Fibroblast of lung (primary cell): Measurements from ENCODE around the gene PRSS36. TPM values are rescaled to one million over a fixed set of nuclear protein-coding genes. Genes with fewer than 3 reads are reported as not detected.

Experiments used
- DNase-seq, 2 donors: peaks; one replicate each; pipeline versions ENCODE4 v3.0.0 to v3.0.0-alpha.2; 2010; ENCODE audit warnings: low read depth in 2 of 2
- H2AFZ ChIP-seq: 2 replicates; pipeline ENCODE4 v1.5.1; 2012; ENCODE audit warnings: low read length, control low read depth, inconsistent platforms
- H3K27ac ChIP-seq: 2 replicates; pipeline ENCODE4 v1.5.1; 2011; ENCODE audit warnings: low read length, control low read depth; ENCODE audit not compliant: insufficient read depth
- H3K27me3 ChIP-seq: 2 replicates; pipeline ENCODE4 v1.5.1; 2011; ENCODE audit warnings: mild to moderate bottlenecking, low read length; ENCODE audit not compliant: control insufficient read depth, insufficient read depth
- H3K36me3 ChIP-seq: 2 replicates; pipeline ENCODE4 v1.5.1; 2011; ENCODE audit warnings: low read length; ENCODE audit not compliant: control insufficient read depth, insufficient read depth
- H3K4me1 ChIP-seq: 2 replicates; pipeline ENCODE4 v1.5.1; 2011; ENCODE audit warnings: low read length; ENCODE audit not compliant: control insufficient read depth, insufficient read depth; ENCODE audit errors: extremely low read depth
- H3K4me2 ChIP-seq: 2 replicates; pipeline ENCODE4 v1.5.1; 2011; ENCODE audit warnings: low read length, control low read depth; ENCODE audit not compliant: insufficient read depth; ENCODE audit errors: extremely low read depth
- H3K4me3 ChIP-seq, 4 experiments: fragments of 200-600 bp in 1 of 4; sonication (generic) in 1 of 4; replicated peaks in 1 of 4; 2 replicates each; pipeline ENCODE4 v1.5.1; 2011 to 2016; ENCODE audit warnings: low read length in 4 of 4, low read depth in 3 of 4, mild to moderate bottlenecking in 3 of 4, control low read depth in 2 of 4, inconsistent platforms in 1 of 4, mixed read lengths in 1 of 4; ENCODE audit not compliant: insufficient read depth in 1 of 4; ENCODE audit errors: control extremely low read depth in 1 of 4
- H3K79me2 ChIP-seq: 2 replicates; pipeline ENCODE4 v1.5.1; 2012; ENCODE audit warnings: mild to moderate bottlenecking, low read length, inconsistent platforms; ENCODE audit not compliant: control insufficient read depth, insufficient read depth
- H3K9ac ChIP-seq: 2 replicates; pipeline ENCODE4 v1.5.1; 2011; ENCODE audit warnings: mild to moderate bottlenecking, low read length, control low read depth; ENCODE audit not compliant: insufficient read depth
- H3K9me3 ChIP-seq: 2 replicates; pipeline ENCODE4 v1.5.1; 2012; ENCODE audit warnings: low read depth, low read length; ENCODE audit not compliant: control insufficient read depth, insufficient read depth
- H4K20me1 ChIP-seq: 2 replicates; pipeline ENCODE4 v1.5.1; 2011; ENCODE audit warnings: low read length; ENCODE audit not compliant: control insufficient read depth, insufficient read depth; ENCODE audit errors: extremely low read depth
- CTCF ChIP-seq, 2 donors: IDR thresholded peaks in 1 of 2; conservative IDR thresholded peaks in 1 of 2; 1 replicate in 1 of 2; 2 replicates in 1 of 2; pipeline ENCODE4 v1.5.1; 2011 to 2012; ENCODE audit warnings: low read length in 2 of 2, control low read depth in 1 of 2, inconsistent platforms in 1 of 2, low read depth in 1 of 2, mild to moderate bottlenecking in 1 of 2
- EZH2 ChIP-seq: IDR thresholded peaks from 2 replicates; pipeline ENCODE4 v1.5.1; 2012; ENCODE audit warnings: low read length, control low read depth, mild to moderate bottlenecking; ENCODE audit errors: missing control alignments
- polyA plus RNA-seq, 2 donors: library from polyadenylated mRNA; depleted of rRNA in 1 of 2; stranded (reverse) in 1 of 2; unstranded in 1 of 2; fragments of >200 nt; gene quantifications; 2 replicates each; pipeline ENCODE4 v1.2.1, GENCODE V29; 2011 to 2012; ENCODE audit warnings: missing spikeins in 1 of 2
- total RNA-seq: library from RNA; depleted of rRNA; stranded (reverse); fragments of >200 nt; gene quantifications from 2 replicates; pipeline ENCODE4 v1.2.1, GENCODE V29; 2014

PRSS36 gene
- total and polyA plus RNA-seq, 2 donors (not counting 1 experiment from before 2014, with no cell fraction given) = 0.10 to 0.17 TPM

- H3K79me2 ChIP-seq = peaks cover 61% of the 10 kb centered on the region
- no peaks in the 10 kb centered on the region for H3K9me3 ChIP-seq
- H4K20me1 ChIP-seq = no peaks in the 10 kb centered on the region
- no peak overlapping the region for H3K9ac ChIP-seq
- H3K4me3 ChIP-seq = no peak overlapping the region
- H3K36me3 ChIP-seq = peaks cover 58% of the 10 kb centered on the region
- DNase-seq = no peak
- no peak overlapping the region for H3K4me2 ChIP-seq
- H3K4me1 ChIP-seq = peaks cover 3% of the 10 kb centered on the region
- no peak for TF ChIP-seq EZH2
- no peak for TF ChIP-seq CTCF (conservative IDR thresholded peaks at IDR 0.05 in 1 of 2, IDR thresholded peaks at IDR 0.05 in 1 of 2; ENCODE audit: low read depth in 1 of 2, low read length in 2 of 2)
- H3K27ac ChIP-seq = no peak overlapping the region
- H3K27me3 ChIP-seq = no peaks in the 10 kb centered on the region
- H2AFZ ChIP-seq = no peak overlapping the region
Observed at GRCh38 chr16:31189412-31189778, 39.5 kb upstream of the PRSS36 start.

- TF ChIP-seq CTCF (conservative IDR thresholded peaks at IDR 0.05 in 1 of 2, IDR thresholded peaks at IDR 0.05 in 1 of 2; ENCODE audit: low read depth in 1 of 2, low read length in 2 of 2) = no peak
- no peak for TF ChIP-seq EZH2
- Histone ChIP-seq H3K9ac (no peak overlapping the region), H3K4me3 (no peak overlapping the region), H4K20me1 (no peaks in the 10 kb centered on the region), H3K27ac (no peak overlapping the region), H3K9me3 (no peaks in the 10 kb centered on the region), H3K27me3 (no peaks in the 10 kb centered on the region), H3K36me3 (peaks cover 60% of the 10 kb centered on the region), H3K4me2 (no peak overlapping the region), H2AFZ (no peak overlapping the region), H3K4me1 (peaks cover 3% of the 10 kb centered on the region), H3K79me2 (peaks cover 68% of the 10 kb centered on the region)
- no peak for DNase-seq
Observed at GRCh38 chr16:31188450-31189411, 38.9 kb upstream of the PRSS36 start.

GRCh38 chr16:31187808-31188189 is 37.9 kb upstream of the PRSS36 start:
- no peak for DNase-seq
- H3K79me2 ChIP-seq = peaks cover 77% of the 10 kb centered on the region
- no peak overlapping the region for H2AFZ ChIP-seq
- H3K4me2 ChIP-seq = no peak overlapping the region
- peaks cover 5% of the 10 kb centered on the region for H4K20me1 ChIP-seq
- H3K4me1 ChIP-seq = peaks cover 6% of the 10 kb centered on the region
- no peak overlapping the region for H3K27ac ChIP-seq
- no peaks in the 10 kb centered on the region for H3K27me3 ChIP-seq
- no peaks in the 10 kb centered on the region for H3K9me3 ChIP-seq
- H3K9ac ChIP-seq = no peak overlapping the region
- TF ChIP-seq EZH2 (no peak), CTCF (conservative IDR thresholded peaks at IDR 0.05 in 1 of 2, IDR thresholded peaks at IDR 0.05 in 1 of 2; ENCODE audit: low read depth in 1 of 2, low read length in 2 of 2) (no peak)
- no peak overlapping the region for H3K4me3 ChIP-seq
- H3K36me3 ChIP-seq = peaks cover 57% of the 10 kb centered on the region
